HCT116 (cell line): ENCODE measurements around the gene SAMD9L. TPM values are rescaled to one million over a fixed set of nuclear protein-coding genes. Genes with fewer than 3 reads are reported as not detected.

Source experiments
- ATAC-seq: fragments of 200-7000 bp; cut with Tn5 transposase; 2 replicates; pipeline ENCODE4 v1.9.1; 2020; ENCODE audit warnings: mild to moderate bottlenecking, moderate library complexity
- BruUV-seq: library from RNA; stranded (reverse); fragments of 400-500 nt; replicated peaks from 2 replicates; lab custom pipeline; 2021; lab: Mats Ljungman, UMichigan
- CTCF ChIA-PET: fragments of 300-600 bp; sonication (Branson Sonifier 250); formaldehyde crosslinking; loops from one replicate; lab custom pipeline; 2021; ENCODE audit warnings: antibody characterized with exemption; lab: Charles Lee
- POLR2A ChIA-PET: fragments of 300-600, 350-600 bp; sonication (Branson Sonifier 250); formaldehyde crosslinking; loops from one replicate; lab custom pipeline; 2021; ENCODE audit warnings: antibody characterized with exemption; lab: Charles Lee
- RAD21 ChIA-PET, 2 experiments: fragments of 300-600 bp; sonication (Branson Sonifier 250); formaldehyde crosslinking; loops; one replicate each; lab custom pipeline; 2023; ENCODE audit warnings: low total read pairs in 2 of 2; ENCODE audit not compliant: uncharacterized antibody in 2 of 2, unreplicated experiment in 2 of 2, low non-redundant PET in 1 of 2; lab: Charles Lee
- DNase-seq: peaks from one replicate; pipeline ENCODE4 v3.0.0-alpha.2; 2010; ENCODE audit warnings: low read depth, low spot score
- H2AFZ ChIP-seq: fragments of 200-600 bp; shearing (Covaris generic), sonication (generic); 2 replicates; pipeline ENCODE4 v1.6.1; 2017; ENCODE audit warnings: low read depth, mixed run types, mixed read lengths, antibody characterized with exemption, low read length; ENCODE audit not compliant: poor library complexity, severe bottlenecking
- H3K27ac ChIP-seq: 2 replicates; pipeline ENCODE4 v1.5.1; 2012; ENCODE audit warnings: low read depth, low read length
- H3K27me3 ChIP-seq: fragments of 200-600 bp; sonication (generic); 2 replicates; pipeline ENCODE4 v1.6.1; 2016; ENCODE audit warnings: mixed run types, low read length, mixed read lengths; ENCODE audit not compliant: insufficient read depth
- H3K36me3 ChIP-seq, 2 experiments: fragments of 200-500 bp in 1 of 2; fragments of 200-600 bp in 1 of 2; sonication (Bioruptor generic) in 1 of 2; sonication (generic) in 1 of 2; 2 replicates each; pipeline versions ENCODE4 v1.5.1 to v1.6.1; 2014 to 2016; ENCODE audit warnings: low read length in 2 of 2, inconsistent platforms in 1 of 2, mixed read lengths in 1 of 2, mixed run types in 1 of 2; ENCODE audit not compliant: insufficient read depth in 2 of 2, control insufficient read depth in 1 of 2
- H3K4me1 ChIP-seq, 2 experiments: fragments of 200-600 bp in 1 of 2; sonication (generic) in 1 of 2; 2 replicates each; pipeline versions ENCODE4 v1.5.1 to v1.6.1; 2012 to 2017; ENCODE audit warnings: low read length in 2 of 2, inconsistent platforms in 1 of 2, mild to moderate bottlenecking in 1 of 2, mixed read lengths in 1 of 2, mixed run types in 1 of 2, moderate library complexity in 1 of 2; ENCODE audit not compliant: insufficient read depth in 2 of 2, control insufficient read depth in 1 of 2
- H3K4me2 ChIP-seq: fragments of 200-600 bp; sonication (generic); 2 replicates; pipeline ENCODE4 v1.6.1; 2017; ENCODE audit warnings: mixed run types, low read length, mixed read lengths
- H3K4me3 ChIP-seq, 2 experiments: fragments of 200-600 bp in 1 of 2; sonication (generic) in 1 of 2; replicated peaks in 1 of 2; 2 replicates each; pipeline ENCODE4 v1.5.1; 2011 to 2016; ENCODE audit warnings: low read length in 2 of 2, control low read depth in 1 of 2, low read depth in 1 of 2, mild to moderate bottlenecking in 1 of 2, mixed read lengths in 1 of 2, mixed run types in 1 of 2
- H3K79me2 ChIP-seq: fragments of 200-600 bp; sonication (generic); 2 replicates; pipeline ENCODE4 v1.6.1; 2017; ENCODE audit warnings: mild to moderate bottlenecking, mixed run types, low read length, moderate library complexity, mixed read lengths; ENCODE audit not compliant: insufficient read depth
- H3K9ac ChIP-seq: fragments of 200-600 bp; sonication (generic); 2 replicates; pipeline ENCODE4 v1.6.1; 2016; ENCODE audit warnings: low read length, mixed read lengths
- H3K9me2 ChIP-seq: fragments of 200-600 bp; sonication (generic), shearing (Covaris generic); 2 replicates; pipeline ENCODE4 v1.6.1; 2017; ENCODE audit warnings: mixed run types, mild to moderate bottlenecking, moderate library complexity; ENCODE audit not compliant: insufficient read depth
- H3K9me3 ChIP-seq, 2 experiments: fragments of 200-500 bp in 1 of 2; fragments of 200-600 bp in 1 of 2; sonication (Bioruptor generic) in 1 of 2; sonication (generic) in 1 of 2; 2 replicates each; pipeline ENCODE4 v1.6.1; 2014 to 2017; ENCODE audit warnings: low read length in 2 of 2, mixed read lengths in 2 of 2, inconsistent platforms in 1 of 2, low read depth in 1 of 2, mild to moderate bottlenecking in 1 of 2, mixed run types in 1 of 2, moderate library complexity in 1 of 2; ENCODE audit not compliant: control insufficient read depth in 1 of 2, insufficient read depth in 1 of 2
- H4K20me1 ChIP-seq: fragments of 200-600 bp; sonication (generic), shearing (Covaris generic); 2 replicates; pipeline ENCODE4 v1.6.1; 2017; ENCODE audit warnings: mixed run types, mild to moderate bottlenecking, moderate library complexity; ENCODE audit not compliant: insufficient read depth
- CEBPB ChIP-seq: IDR thresholded peaks from 2 replicates; pipeline ENCODE4 v1.6.1; 2012; ENCODE audit warnings: low read depth
- EGR1 ChIP-seq: IDR thresholded peaks from 2 replicates; pipeline ENCODE4 v1.6.1; 2012; ENCODE audit warnings: low read depth
- FOSL1 ChIP-seq: IDR thresholded peaks from 2 replicates; pipeline ENCODE4 v1.6.1; 2012; ENCODE audit warnings: low read depth
- POLR2AphosphoS5 ChIP-seq: IDR thresholded peaks from 2 replicates; pipeline ENCODE4 v1.6.1; 2011; ENCODE audit warnings: mild to moderate bottlenecking, low read depth, low read length, moderate library complexity
- SRF ChIP-seq: IDR thresholded peaks from 2 replicates; pipeline ENCODE4 v1.6.1; 2012; ENCODE audit warnings: low read depth
- TCF7L2 ChIP-seq: IDR thresholded peaks from 2 replicates; pipeline ENCODE4 v1.7.0; 2011; ENCODE audit warnings: borderline replicate concordance, inconsistent platforms; ENCODE audit not compliant: insufficient read depth, insufficient read length; ENCODE audit errors: extremely low read depth
- intact Hi-C: fragments of 100-400 bp; cut with micrococcal nuclease; formaldehyde crosslinking; loops from 2 replicates; pipeline ENCODE4 v1.10.0; 2022
- total RNA-seq: library from RNA; stranded (reverse); gene quantifications from one replicate; pipeline ENCODE4 v1.2.1, GENCODE V29; 2021; ENCODE audit not compliant: unreplicated experiment

The SAMD9L gene
- total RNA-seq, 1 experiment from 2014 or later = 0.15 TPM

DNA sequence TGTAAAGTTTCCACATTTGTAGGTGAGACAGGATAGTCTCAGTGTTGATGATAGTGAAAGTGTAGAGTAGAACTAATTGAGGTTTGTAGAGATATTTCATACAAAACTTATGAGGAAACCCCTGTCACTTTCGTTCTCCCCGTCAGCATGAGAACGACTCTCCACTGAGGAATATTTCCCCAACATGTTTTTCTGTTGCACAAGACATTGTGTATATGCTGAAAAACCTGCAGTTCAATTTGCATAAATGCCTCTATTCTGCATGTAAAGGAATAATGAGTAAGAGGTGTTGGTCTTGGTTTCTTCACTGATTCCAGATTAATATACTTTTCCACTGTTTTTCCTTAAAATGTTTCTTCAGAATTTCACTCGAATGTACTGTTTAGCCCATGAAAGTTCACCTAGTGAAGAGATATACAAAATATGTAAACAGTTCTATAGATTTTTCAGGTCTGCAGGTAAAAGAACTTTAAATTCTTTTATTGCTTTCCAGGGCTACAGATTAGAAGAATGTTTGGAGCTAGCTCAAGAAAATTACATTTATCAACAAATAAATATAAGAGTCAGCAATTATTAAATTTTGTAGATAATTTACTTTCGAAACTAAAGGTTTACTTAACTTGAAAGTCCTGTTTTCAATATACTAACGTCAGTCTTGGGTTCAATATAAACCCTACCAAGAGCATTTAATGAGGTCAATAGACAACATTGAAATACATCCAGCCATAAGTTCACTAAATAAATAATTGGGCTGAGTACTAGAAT is 40.9 kb upstream of the SAMD9L start:
- Histone ChIP-seq H3K4me1 (no peaks in the 10 kb centered on the region), H3K36me3 (no peaks in the 10 kb centered on the region), H3K4me2 (no peak overlapping the region), H3K79me2 (no peaks in the 10 kb centered on the region), H2AFZ (no peak overlapping the region), H3K9ac (no peak overlapping the region), H3K9me3 (no peaks in the 10 kb centered on the region), H3K27ac (no peak overlapping the region), H3K4me3 (no peak overlapping the region), H4K20me1 (no peaks in the 10 kb centered on the region), H3K27me3 (peaks cover 48% of the 10 kb centered on the region), H3K9me2 (no peaks in the 10 kb centered on the region)
- POLR2A ChIA-PET = no interaction called here
- DNase-seq = no peak
- no peak for ATAC-seq
- BruUV-seq = no TSS peak
- CTCF ChIA-PET = no interaction called here
- RAD21 ChIA-PET = no interaction called here
- intact Hi-C loops = no loop called here
- TF ChIP-seq POLR2AphosphoS5 (no peak), TCF7L2 (no peak), SRF (no peak)

DNA sequence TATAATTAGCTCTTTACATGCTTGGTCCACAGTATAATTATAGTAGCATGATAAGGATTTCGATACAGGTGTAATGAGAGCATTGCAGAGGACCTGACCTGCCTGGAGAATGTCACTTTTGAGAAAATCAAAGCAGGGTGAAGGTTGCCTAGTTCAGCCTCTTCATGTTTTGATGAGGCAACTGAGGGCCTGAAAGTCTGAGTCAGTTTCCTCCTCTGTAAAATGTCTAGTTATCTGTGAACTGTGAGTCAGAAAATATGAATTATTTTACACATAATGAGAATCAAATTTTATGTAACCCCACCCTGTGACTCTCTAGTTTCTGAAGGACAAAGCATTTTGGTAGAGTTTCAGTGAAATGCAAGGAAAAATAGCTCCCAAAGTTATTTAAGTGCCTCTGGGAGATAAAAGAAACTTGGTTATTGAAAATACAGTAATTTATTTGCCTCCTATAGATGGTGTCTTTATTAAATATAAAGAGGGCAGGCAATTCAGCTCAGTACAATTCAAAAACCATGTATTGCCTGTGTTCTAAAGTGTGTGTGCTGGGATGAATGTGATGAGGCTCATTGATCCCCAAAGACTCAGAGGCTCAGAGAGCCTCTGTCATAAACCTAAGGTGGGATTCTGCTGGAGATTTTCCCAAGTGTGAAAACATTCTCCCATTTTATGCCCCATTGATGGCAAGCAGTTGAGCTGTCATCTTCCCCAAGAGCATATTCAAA is 37.3 kb upstream of the SAMD9L start:
- Histone ChIP-seq H4K20me1 (no peaks in the 10 kb centered on the region), H3K4me1 (no peaks in the 10 kb centered on the region), H3K27ac (no peak overlapping the region), H3K4me2 (no peak overlapping the region), H3K9ac (no peak overlapping the region), H3K36me3 (no peaks in the 10 kb centered on the region), H2AFZ (no peak overlapping the region), H3K4me3 (no peak overlapping the region), H3K79me2 (no peaks in the 10 kb centered on the region), H3K9me3 (no peaks in the 10 kb centered on the region), H3K27me3 (peaks cover 23% of the 10 kb centered on the region; the same call in 1 of the 2 replicates), H3K9me2 (no peaks in the 10 kb centered on the region)
- CTCF ChIA-PET = no interaction called here
- no TSS peak for BruUV-seq
- ATAC-seq (no peak), DNase-seq (no peak)
- RAD21 ChIA-PET = no interaction called here
- POLR2A ChIA-PET = no interaction called here
- intact Hi-C loops = no loop called here
- TF ChIP-seq CEBPB (no peak), FOSL1 (no peak), EGR1 (no peak)
